Subcutaneous abdominal adipose tissue (tissue), 5 donors: Measurements from ENCODE around the gene SETD7.

Experiments used
- H3K27ac ChIP-seq: one replicate; pipeline ENCODE4 v1.7.0; 2013; ENCODE audit warnings: low read depth, mild to moderate bottlenecking, inconsistent platforms, low read length, moderate library complexity
- H3K27me3 ChIP-seq, 5 donors: one replicate each; pipeline ENCODE4 v1.7.0; 2013; ENCODE audit warnings: low read length in 5 of 5, inconsistent platforms in 1 of 5; ENCODE audit not compliant: control insufficient read depth in 5 of 5, insufficient read depth in 4 of 5
- H3K36me3 ChIP-seq, 5 donors: one replicate each; pipeline ENCODE4 v1.7.0; 2013; ENCODE audit warnings: low read length in 5 of 5; ENCODE audit not compliant: control insufficient read depth in 5 of 5, insufficient read depth in 5 of 5
- H3K4me1 ChIP-seq, 5 donors: one replicate each; pipeline ENCODE4 v1.7.0; 2013; ENCODE audit warnings: low read length in 5 of 5, mild to moderate bottlenecking in 3 of 5, moderate library complexity in 1 of 5; ENCODE audit not compliant: control insufficient read depth in 5 of 5, insufficient read depth in 5 of 5
- H3K4me3 ChIP-seq, 5 donors: one replicate each; pipeline ENCODE4 v1.7.0; 2013; ENCODE audit warnings: low read length in 5 of 5, low read depth in 1 of 5
- H3K9ac ChIP-seq, 5 donors: one replicate each; pipeline ENCODE4 v1.7.0; 2013; ENCODE audit warnings: low read length in 5 of 5, mild to moderate bottlenecking in 4 of 5, moderate library complexity in 3 of 5
- H3K9me3 ChIP-seq, 5 donors: one replicate each; pipeline ENCODE4 v1.7.0; 2013; ENCODE audit warnings: low read length in 5 of 5; ENCODE audit not compliant: control insufficient read depth in 5 of 5
- donor health status: healthy.
- donor health status: healthy.
- donor health status: healthy.
- donor health status: healthy.
- donor health status: healthy.

Gene SETD7

GRCh38 chr4:139461022-139461628, 94.9 kb downstream of the SETD7 start:
- H3K27me3 ChIP-seq = no peaks in the 10 kb centered on the region
- peaks cover 2 to 31% (median 28%) of the 10 kb centered on the region in 5 donors for H3K4me1 ChIP-seq
- H3K9me3 ChIP-seq = no peaks in the 10 kb centered on the region
- H3K27ac ChIP-seq = no peak overlapping the region
- no peaks in the 10 kb centered on the region for H3K36me3 ChIP-seq
- no peak overlapping the region for H3K9ac ChIP-seq
- H3K4me3 ChIP-seq = no peak overlapping the region

DNA sequence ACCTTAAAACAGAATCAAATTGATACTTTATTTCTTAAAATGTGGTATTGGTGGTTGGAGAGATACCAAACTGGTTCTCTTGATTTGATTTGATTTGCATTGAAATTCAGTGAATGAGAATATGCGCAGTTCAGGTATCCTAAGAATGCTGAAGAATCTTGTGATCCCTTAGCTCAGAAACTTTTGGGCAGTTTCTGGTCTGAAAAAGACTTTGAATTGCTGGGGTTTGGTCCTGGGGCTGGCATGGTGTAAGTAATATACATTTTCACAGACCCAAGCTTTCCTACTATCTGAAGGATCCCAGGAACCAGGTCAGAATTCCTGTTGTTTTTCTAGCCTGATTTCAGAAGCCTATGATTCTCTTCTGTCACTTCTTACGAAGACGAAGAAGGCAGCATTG, 95.5 kb downstream of the SETD7 start:
- H3K9ac ChIP-seq = no peak overlapping the region
- H3K9me3 ChIP-seq = no peaks in the 10 kb centered on the region
- no peaks in the 10 kb centered on the region for H3K27me3 ChIP-seq
- H3K36me3 ChIP-seq = no peaks in the 10 kb centered on the region
- peaks cover 2 to 37% (median 33%) of the 10 kb centered on the region in 5 donors for H3K4me1 ChIP-seq
- no peak overlapping the region for H3K27ac ChIP-seq
- no peak overlapping the region for H3K4me3 ChIP-seq

DNA sequence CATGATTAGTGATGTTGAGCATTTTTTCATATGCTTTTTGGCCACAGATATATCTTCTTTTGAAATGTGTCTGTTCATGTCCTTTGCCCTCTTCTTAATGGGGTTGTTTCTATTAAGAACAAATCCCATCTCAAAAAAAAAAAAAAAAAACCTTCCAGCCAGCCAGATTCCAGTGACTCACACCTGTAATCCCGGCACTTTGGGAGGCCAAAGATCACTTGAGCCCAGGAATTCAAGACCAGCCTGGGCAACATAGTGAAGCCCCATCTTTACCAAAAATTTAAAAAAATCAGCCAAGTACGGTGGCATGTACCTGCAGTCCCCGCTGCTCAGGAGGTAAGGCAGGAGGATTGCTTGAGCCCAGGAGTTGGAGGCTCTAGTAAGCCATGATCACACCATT, 97.0 kb downstream of the SETD7 start:
- H3K9me3 ChIP-seq = no peaks in the 10 kb centered on the region
- peaks cover 5 to 50% (median 47%) of the 10 kb centered on the region in 5 donors for H3K4me1 ChIP-seq
- H3K4me3 ChIP-seq = no peak overlapping the region
- no peak overlapping the region for H3K27ac ChIP-seq
- H3K36me3 ChIP-seq = no peaks in the 10 kb centered on the region
- no peak overlapping the region for H3K9ac ChIP-seq
- H3K27me3 ChIP-seq = no peaks in the 10 kb centered on the region

DNA sequence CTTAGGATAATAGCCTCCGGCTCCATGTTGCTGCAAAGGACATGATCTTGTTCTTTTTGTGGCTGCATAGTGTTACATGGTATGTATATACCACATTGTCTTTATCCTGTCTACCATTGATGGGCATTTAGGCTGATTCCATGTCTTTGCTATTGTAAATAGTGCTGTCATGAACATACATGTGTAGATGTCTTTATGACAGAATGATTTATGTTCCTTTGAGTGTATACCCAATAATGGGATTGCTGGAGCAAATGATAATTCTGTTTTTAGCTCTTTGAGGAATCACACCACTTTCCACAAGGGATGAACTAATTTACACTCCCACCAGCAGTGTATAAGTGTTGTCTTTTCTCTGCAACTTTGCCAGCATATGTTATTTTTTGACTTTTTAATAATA, 97.5 kb downstream of the SETD7 start:
- H3K4me3 ChIP-seq = no peak overlapping the region
- no peak overlapping the region for H3K9ac ChIP-seq
- H3K27me3 ChIP-seq = no peaks in the 10 kb centered on the region
- H3K4me1 ChIP-seq = peaks cover 5 to 49% (median 44%) of the 10 kb centered on the region in 5 donors
- no peak overlapping the region for H3K27ac ChIP-seq
- no peaks in the 10 kb centered on the region for H3K9me3 ChIP-seq
- H3K36me3 ChIP-seq = no peaks in the 10 kb centered on the region

DNA sequence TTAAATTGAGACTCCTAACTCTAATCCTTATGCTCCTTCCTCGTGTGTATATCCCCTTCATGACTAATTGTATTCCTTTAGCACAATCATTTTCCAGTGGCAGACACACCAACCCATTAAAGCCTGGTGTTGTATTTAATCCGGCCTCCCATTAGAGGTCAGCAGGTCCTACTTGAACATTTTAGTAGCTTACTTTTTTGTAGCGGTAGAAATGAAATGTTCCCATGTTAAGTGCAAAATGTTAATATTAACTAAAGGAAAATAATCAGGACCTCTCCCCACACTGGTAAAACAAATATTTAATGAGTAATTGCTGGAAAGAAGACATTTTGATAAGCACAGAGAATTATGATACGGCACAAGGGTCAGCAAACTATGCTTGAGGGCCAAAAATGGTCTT, 98.7 kb downstream of the SETD7 start:
- Histone ChIP-seq H3K36me3 (no peaks in the 10 kb centered on the region), H3K9ac (no peak overlapping the region), H3K27ac (no peak overlapping the region), H3K27me3 (no peaks in the 10 kb centered on the region), H3K4me3 (no peak overlapping the region), H3K9me3 (no peaks in the 10 kb centered on the region), H3K4me1 (peaks cover 5 to 57% (median 52%) of the 10 kb centered on the region in 5 donors)

DNA sequence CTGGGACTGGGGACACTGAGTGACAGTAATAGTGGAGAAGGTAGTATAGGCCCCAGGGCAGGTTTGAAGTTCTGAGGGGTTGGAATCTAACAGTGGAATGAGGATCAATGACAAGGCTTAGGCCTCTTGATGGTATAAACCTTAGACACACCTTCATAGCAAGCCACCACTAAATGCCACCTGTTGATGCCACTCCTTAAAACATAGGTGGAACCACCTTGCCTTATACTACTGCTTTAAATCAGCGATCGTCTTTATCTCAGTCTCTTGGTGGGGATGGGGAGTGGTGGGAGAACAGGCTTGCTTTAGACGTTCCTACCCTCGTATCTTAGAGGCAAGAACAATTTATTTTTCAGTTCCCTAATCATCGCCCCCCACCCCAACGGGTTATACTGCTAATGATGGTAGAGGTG, 100.9 kb downstream of the SETD7 start:
- Histone ChIP-seq H3K27ac (peak overlapping the region; percentile 88), H3K4me1 (peaks cover 3 to 59% (median 52%) of the 10 kb centered on the region in 5 donors)

DNA sequence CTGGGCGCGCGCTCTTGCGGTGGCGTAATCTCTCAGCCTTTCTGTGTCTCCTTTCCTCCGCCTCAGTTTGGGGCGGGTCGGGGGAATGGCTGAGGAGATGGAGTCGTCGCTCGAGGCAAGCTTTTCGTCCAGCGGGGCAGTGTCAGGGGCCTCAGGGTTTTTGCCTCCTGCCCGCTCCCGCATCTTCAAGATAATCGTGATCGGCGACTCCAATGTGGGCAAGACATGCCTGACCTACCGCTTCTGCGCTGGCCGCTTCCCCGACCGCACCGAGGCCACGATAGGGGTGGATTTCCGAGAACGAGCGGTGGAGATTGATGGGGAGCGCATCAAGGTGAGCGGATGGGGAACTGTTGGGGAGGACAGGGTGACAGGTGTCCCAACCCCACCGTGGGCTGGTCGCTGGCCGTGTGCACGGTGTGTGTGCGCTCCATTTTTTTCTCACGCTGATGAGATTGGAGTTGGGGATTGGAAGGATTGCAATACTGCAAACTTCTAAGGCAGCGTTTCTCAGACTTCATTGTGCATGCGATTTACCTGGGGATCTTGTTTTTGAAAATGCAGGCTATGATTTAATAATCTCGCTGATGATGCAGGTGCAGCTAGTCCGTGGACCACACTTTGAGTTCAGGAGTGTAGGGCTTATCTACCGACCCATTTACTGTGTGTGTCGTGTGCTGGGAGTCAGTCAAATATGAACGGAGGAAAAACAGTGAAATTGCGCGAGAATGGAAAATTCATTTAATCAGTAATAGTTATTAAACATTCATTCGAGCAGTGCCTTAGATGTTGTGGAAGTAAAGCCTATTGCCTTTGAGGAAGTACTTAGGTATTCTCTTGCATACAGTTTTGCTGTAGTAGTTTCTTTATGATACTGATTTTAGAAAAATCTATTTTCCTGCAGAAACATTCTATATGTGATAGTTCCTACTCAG, 101.6 kb downstream of the SETD7 start, which contains the start of gene RAB33B:
Gene RAB33B, plus strand, starts transcription at position 11 of the 935 bp plus-strand sequence. Its CDS starts 75 bp downstream, at position 86.
- peak within 1 kb of the TSS; percentile 83 to 93 (median 86) for H3K9ac ChIP-seq
- H3K27ac ChIP-seq = peak within 1 kb of the TSS; percentile 88
- no peaks in the 10 kb centered on the region for H3K9me3 ChIP-seq
- H3K4me3 ChIP-seq = peak within 1 kb of the TSS; percentile 93 to 100 (median 97)
- H3K27me3 ChIP-seq = no peaks in the 10 kb centered on the region
- no peaks in the 10 kb centered on the region for H3K36me3 ChIP-seq
- peaks cover 3 to 59% (median 52%) of the 10 kb centered on the region in 5 donors for H3K4me1 ChIP-seq

More for the DNA sequence above, 100.9 kb downstream of the SETD7 start:
- peak overlapping the region; percentile 52 to 92 (median 83) for H3K9ac ChIP-seq
- H3K9me3 ChIP-seq = no peaks in the 10 kb centered on the region
- H3K27me3 ChIP-seq = no peaks in the 10 kb centered on the region
- no peaks in the 10 kb centered on the region for H3K36me3 ChIP-seq
- peak overlapping the region; percentile 87 to 100 (median 95) for H3K4me3 ChIP-seq

DNA sequence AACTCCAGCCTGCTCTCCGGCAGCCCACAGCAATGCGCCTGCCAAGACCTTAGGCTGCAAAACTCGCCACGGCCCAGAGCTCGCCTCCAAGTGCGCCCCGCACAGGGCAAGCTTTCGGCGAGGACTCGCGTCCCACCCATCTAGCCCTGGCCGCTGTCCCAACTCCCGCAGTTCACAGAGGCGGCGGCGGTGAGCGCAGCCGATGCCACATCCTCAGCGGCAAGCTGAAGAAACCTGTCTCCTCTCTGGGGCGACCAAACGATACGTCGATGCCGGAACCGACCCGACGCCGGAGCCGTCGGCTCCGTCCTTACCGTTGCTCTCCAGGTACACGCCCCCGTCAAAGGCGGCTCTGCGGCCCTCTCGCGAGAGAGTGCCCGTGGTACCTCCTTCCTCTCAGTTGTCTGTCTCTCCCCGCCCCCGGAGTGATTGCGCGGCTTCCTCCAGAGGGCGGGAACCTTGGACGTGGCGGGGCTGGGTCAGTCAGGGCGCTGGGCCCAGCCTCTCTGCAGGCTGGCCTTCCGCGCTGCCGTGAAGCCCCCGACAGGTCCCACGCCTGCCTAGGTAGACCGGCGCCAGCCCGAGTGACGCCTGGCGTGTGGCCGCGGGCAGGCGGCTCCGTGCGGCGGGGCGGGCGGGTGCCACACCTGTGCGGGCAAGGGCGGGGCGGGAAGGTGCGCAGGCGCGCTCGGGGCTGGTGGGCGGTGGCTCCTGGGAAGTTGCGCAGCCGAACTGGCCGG, 102.5 kb downstream of the SETD7 start:
- Histone ChIP-seq H3K9ac (peak overlapping the region; percentile 59 to 93 (median 84)), H3K36me3 (no peaks in the 10 kb centered on the region), H3K27ac (peak overlapping the region; percentile 88), H3K4me3 (peak overlapping the region; percentile 93 to 100 (median 97)), H3K27me3 (no peaks in the 10 kb centered on the region), H3K9me3 (no peaks in the 10 kb centered on the region), H3K4me1 (peaks cover 3 to 54% (median 47%) of the 10 kb centered on the region in 5 donors)

- Histone ChIP-seq H3K27me3 (no peaks in the 10 kb centered on the region), H3K36me3 (no peaks in the 10 kb centered on the region), H3K9ac (peak overlapping the region; percentile 59 to 93 (median 84)), H3K9me3 (no peaks in the 10 kb centered on the region), H3K4me3 (peak overlapping the region; percentile 93 to 100 (median 97)), H3K27ac (peak overlapping the region; percentile 88), H3K4me1 (peaks cover 3 to 49% (median 43%) of the 10 kb centered on the region in 5 donors)
Measured at GRCh38 chr4:139453041-139453370, 103.0 kb downstream of the SETD7 start.
